ENCODE data around the gene CERS4.

GRCh38 chr19:8307965-8308866 lies 99.0 kb downstream of the CERS4 start, which contains the start of gene CD320:
- TF ChIP-seq CTCF (conservative IDR thresholded peaks at IDR 0.05; ENCODE audit: low read depth in 2 of 2) (no peak), POLR2AphosphoS5 (IDR thresholded peaks at IDR 0.05; ENCODE audit: low read depth) (peak; percentile 93), REST (IDR thresholded peaks at IDR 0.05; ENCODE audit: unreplicated experiment) (no peak)
